ENCODE data around the gene PLPPR1. TPM values are rescaled to one million over a fixed set of nuclear protein-coding genes. Genes with fewer than 3 reads are reported as not detected.

PLPPR1 gene
- polyA plus RNA-seq, 1 donor from 2014 or later = 157 TPM

DNA sequence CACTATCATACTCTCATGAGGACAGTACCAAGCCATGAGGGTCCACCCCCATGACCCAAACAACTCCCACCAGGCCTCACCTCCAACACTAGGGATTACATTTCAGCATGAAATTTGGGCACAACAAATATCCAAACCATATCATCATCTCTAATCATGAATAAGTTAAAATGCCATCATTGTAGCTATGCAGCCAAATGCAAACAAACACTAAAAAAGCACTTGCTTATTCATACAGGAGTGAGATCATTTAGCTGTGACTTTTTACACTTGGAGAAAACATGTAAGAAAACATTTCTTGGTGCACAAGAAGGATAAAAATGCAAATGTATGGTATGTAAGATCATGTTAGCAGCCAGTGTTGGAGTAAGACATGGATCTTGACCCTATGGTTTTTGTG lies 332.1 kb downstream of the PLPPR1 start:
- no peak overlapping the region for H3K9ac ChIP-seq (ENCODE audit: low read length)
- H3F3A ChIP-seq (ENCODE audit: insufficient read depth, low read length, poor library complexity, severe bottlenecking) = no peaks in the 10 kb centered on the region

DNA sequence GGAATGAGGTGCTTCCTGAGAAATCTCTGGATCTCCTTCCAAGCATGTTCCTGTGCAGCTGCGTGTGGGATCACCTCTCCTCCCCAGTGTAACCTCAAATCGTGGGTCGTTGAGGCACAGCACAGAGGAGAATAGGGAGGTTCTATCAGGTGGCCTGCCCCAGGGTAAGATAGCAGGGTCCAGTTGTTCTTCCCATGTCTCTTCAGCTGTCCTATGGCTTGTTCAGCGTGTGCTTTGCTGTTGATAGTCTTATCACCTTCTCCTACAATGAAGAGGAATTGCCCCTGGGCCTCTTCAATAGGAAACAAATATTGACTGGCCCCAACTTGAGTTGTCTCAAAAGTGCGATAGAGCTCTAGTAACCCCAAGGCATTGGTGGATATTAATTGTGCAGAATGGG lies 333.9 kb downstream of the PLPPR1 start:
- Histone ChIP-seq H3K9me2 (ENCODE audit: insufficient read depth, low read length) (no peaks in the 10 kb centered on the region), H3K79me2 (replicated peaks; ENCODE audit: insufficient read depth, low read length) (no peaks in the 10 kb centered on the region), H3K9me3 (ENCODE audit: low read length) (no peaks in the 10 kb centered on the region), H3K9ac (ENCODE audit: low read length) (no peak overlapping the region), H3K36me3 (ENCODE audit: insufficient read depth, low read length) (no peaks in the 10 kb centered on the region), H3F3A (ENCODE audit: insufficient read depth, low read length, poor library complexity, severe bottlenecking) (no peaks in the 10 kb centered on the region), H4K20me1 (ENCODE audit: insufficient read depth) (no peaks in the 10 kb centered on the region), H3K4me3 (ENCODE audit: low read length) (no peak overlapping the region), H2AFZ (ENCODE audit: low read depth, low read length) (no peak overlapping the region), H3K4me2 (ENCODE audit: low read length) (no peak overlapping the region), H3K27ac (ENCODE audit: low read length) (no peak overlapping the region), H3K27me3 (ENCODE audit: insufficient read depth, low read depth, low read length) (no peaks in the 10 kb centered on the region)
- TF ChIP-seq SMC3 (conservative IDR thresholded peaks at IDR 0.05; ENCODE audit: poor library complexity) (no peak), RAD21 (conservative IDR thresholded peaks at IDR 0.05) (no peak), EZH2 (IDR thresholded peaks at IDR 0.05; ENCODE audit: borderline replicate concordance, insufficient read depth, low read length, poor library complexity, severe bottlenecking) (no peak), MXI1 (conservative IDR thresholded peaks at IDR 0.05; ENCODE audit: poor library complexity, severe bottlenecking) (no peak), EP300 (conservative IDR thresholded peaks at IDR 0.05; ENCODE audit: poor library complexity, severe bottlenecking) (no peak), TAF1 (IDR thresholded peaks at IDR 0.05; ENCODE audit: low read depth) (no peak), POLR2AphosphoS5 (IDR thresholded peaks at IDR 0.05) (no peak)
- TF ChIP-seq, protein P1, sequence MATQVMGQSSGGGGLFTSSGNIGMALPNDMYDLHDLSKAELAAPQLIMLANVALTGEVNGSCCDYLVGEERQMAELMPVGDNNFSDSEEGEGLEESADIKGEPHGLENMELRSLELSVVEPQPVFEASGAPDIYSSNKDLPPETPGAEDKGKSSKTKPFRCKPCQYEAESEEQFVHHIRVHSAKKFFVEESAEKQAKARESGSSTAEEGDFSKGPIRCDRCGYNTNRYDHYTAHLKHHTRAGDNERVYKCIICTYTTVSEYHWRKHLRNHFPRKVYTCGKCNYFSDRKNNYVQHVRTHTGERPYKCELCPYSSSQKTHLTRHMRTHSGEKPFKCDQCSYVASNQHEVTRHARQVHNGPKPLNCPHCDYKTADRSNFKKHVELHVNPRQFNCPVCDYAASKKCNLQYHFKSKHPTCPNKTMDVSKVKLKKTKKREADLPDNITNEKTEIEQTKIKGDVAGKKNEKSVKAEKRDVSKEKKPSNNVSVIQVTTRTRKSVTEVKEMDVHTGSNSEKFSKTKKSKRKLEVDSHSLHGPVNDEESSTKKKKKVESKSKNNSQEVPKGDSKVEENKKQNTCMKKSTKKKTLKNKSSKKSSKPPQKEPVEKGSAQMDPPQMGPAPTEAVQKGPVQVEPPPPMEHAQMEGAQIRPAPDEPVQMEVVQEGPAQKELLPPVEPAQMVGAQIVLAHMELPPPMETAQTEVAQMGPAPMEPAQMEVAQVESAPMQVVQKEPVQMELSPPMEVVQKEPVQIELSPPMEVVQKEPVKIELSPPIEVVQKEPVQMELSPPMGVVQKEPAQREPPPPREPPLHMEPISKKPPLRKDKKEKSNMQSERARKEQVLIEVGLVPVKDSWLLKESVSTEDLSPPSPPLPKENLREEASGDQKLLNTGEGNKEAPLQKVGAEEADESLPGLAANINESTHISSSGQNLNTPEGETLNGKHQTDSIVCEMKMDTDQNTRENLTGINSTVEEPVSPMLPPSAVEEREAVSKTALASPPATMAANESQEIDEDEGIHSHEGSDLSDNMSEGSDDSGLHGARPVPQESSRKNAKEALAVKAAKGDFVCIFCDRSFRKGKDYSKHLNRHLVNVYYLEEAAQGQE (IDR thresholded peaks at IDR 0.05; ENCODE audit: borderline replicate concordance) = no peak
- TF ChIP-seq, protein P2, sequence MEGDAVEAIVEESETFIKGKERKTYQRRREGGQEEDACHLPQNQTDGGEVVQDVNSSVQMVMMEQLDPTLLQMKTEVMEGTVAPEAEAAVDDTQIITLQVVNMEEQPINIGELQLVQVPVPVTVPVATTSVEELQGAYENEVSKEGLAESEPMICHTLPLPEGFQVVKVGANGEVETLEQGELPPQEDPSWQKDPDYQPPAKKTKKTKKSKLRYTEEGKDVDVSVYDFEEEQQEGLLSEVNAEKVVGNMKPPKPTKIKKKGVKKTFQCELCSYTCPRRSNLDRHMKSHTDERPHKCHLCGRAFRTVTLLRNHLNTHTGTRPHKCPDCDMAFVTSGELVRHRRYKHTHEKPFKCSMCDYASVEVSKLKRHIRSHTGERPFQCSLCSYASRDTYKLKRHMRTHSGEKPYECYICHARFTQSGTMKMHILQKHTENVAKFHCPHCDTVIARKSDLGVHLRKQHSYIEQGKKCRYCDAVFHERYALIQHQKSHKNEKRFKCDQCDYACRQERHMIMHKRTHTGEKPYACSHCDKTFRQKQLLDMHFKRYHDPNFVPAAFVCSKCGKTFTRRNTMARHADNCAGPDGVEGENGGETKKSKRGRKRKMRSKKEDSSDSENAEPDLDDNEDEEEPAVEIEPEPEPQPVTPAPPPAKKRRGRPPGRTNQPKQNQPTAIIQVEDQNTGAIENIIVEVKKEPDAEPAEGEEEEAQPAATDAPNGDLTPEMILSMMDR (IDR thresholded peaks at IDR 0.05; ENCODE audit: poor library complexity, severe bottlenecking) = no peak

More for the DNA sequence above, 332.1 kb downstream of the PLPPR1 start:
- Histone ChIP-seq H3K27ac (ENCODE audit: low read length) (no peak overlapping the region), H3K27me3 (ENCODE audit: insufficient read depth, low read depth, low read length) (no peaks in the 10 kb centered on the region), H3K9me3 (ENCODE audit: low read length) (no peaks in the 10 kb centered on the region), H4K20me1 (ENCODE audit: insufficient read depth) (no peaks in the 10 kb centered on the region), H3K4me2 (ENCODE audit: low read length) (no peak overlapping the region), H3K36me3 (ENCODE audit: insufficient read depth, low read length) (no peaks in the 10 kb centered on the region), H3K9me2 (ENCODE audit: insufficient read depth, low read length) (no peaks in the 10 kb centered on the region), H3K4me3 (ENCODE audit: low read length) (no peak overlapping the region), H3K79me2 (replicated peaks; ENCODE audit: insufficient read depth, low read length) (no peaks in the 10 kb centered on the region), H2AFZ (ENCODE audit: low read depth, low read length) (no peak overlapping the region)
- TF ChIP-seq MXI1 (conservative IDR thresholded peaks at IDR 0.05; ENCODE audit: poor library complexity, severe bottlenecking) = no peak
- no peak for TF ChIP-seq RAD21 (conservative IDR thresholded peaks at IDR 0.05)
- no peak for TF ChIP-seq TAF1 (IDR thresholded peaks at IDR 0.05; ENCODE audit: low read depth)
- TF ChIP-seq POLR2AphosphoS5 (IDR thresholded peaks at IDR 0.05) = no peak
- TF ChIP-seq EP300 (conservative IDR thresholded peaks at IDR 0.05; ENCODE audit: poor library complexity, severe bottlenecking) = no peak
- TF ChIP-seq, protein P1 (IDR thresholded peaks at IDR 0.05; ENCODE audit: borderline replicate concordance) = no peak
- TF ChIP-seq, protein P2 (IDR thresholded peaks at IDR 0.05; ENCODE audit: poor library complexity, severe bottlenecking) = no peak
- TF ChIP-seq SMC3 (conservative IDR thresholded peaks at IDR 0.05; ENCODE audit: poor library complexity) = no peak
- no peak for TF ChIP-seq EZH2 (IDR thresholded peaks at IDR 0.05; ENCODE audit: borderline replicate concordance, insufficient read depth, low read length, poor library complexity, severe bottlenecking)

Measured in neural cell (in vitro differentiated cells).